ENCODE results near the gene LSMEM2.

LSMEM2 gene

GRCh38 chr3:50321336-50322114, 42.6 kb downstream of the LSMEM2 start:
- Histone ChIP-seq H3K27ac (peak overlapping the region; percentile 69 to 91), H3K4me3 (peak overlapping the region; percentile 85)
- peak; percentile 93 for DNase-seq (ENCODE audit: low spot score)
- TF ChIP-seq, protein P1, sequence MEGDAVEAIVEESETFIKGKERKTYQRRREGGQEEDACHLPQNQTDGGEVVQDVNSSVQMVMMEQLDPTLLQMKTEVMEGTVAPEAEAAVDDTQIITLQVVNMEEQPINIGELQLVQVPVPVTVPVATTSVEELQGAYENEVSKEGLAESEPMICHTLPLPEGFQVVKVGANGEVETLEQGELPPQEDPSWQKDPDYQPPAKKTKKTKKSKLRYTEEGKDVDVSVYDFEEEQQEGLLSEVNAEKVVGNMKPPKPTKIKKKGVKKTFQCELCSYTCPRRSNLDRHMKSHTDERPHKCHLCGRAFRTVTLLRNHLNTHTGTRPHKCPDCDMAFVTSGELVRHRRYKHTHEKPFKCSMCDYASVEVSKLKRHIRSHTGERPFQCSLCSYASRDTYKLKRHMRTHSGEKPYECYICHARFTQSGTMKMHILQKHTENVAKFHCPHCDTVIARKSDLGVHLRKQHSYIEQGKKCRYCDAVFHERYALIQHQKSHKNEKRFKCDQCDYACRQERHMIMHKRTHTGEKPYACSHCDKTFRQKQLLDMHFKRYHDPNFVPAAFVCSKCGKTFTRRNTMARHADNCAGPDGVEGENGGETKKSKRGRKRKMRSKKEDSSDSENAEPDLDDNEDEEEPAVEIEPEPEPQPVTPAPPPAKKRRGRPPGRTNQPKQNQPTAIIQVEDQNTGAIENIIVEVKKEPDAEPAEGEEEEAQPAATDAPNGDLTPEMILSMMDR (IDR thresholded peaks at IDR 0.05), result no peak

- DNase-seq (ENCODE audit: low spot score), result no peak
- H3K27ac ChIP-seq, result peak overlapping the region; percentile 52 to 91
- TF ChIP-seq, protein P1 (IDR thresholded peaks at IDR 0.05), result no peak
- peak overlapping the region; percentile 85 for H3K4me3 ChIP-seq
These were observed 43.2 kb downstream of the LSMEM2 start for GRCh38 chr3:50322115-50322385.

- no peak for DNase-seq (ENCODE audit: low spot score)
- TF ChIP-seq, protein P1 (IDR thresholded peaks at IDR 0.05), result no peak
- Histone ChIP-seq H3K27ac (peak within 1 kb of the TSS; percentile 69 to 91), H3K4me3 (peak within 1 kb of the TSS; percentile 85)
These were observed 43.7 kb downstream of the LSMEM2 start, which contains the start of gene HYAL2 for GRCh38 chr3:50322386-50323091. Gene HYAL2, minus strand, starts transcription at chr3:50322745. Its CDS starts 2,256 bp downstream, at chr3:50320489.

DNA sequence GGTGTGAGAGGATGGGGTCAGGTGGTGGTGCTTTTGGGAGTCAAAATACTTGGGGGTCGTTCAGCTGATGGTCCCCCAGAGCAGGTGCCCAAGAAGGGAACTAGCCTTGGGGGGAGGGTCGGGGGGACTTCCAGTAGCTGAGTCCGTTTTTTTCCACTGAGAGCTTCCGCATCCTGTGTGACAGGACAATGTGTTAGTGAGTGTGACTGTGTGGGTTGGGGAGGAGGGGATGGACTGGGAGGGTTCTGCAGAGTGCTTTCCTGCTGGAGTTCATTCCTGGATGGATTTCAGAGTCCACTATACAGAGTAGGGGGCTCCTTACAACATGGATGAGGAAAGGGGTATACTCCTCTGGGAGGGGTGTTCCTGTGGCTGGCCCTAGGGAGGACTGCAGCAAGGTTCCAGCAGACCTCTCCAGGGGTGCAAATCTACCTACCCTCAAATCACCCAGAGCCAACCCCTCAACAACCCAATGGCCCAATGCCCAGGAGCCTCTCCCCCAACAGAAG, 44.3 kb downstream of the LSMEM2 start:
- no peak for DNase-seq (ENCODE audit: low spot score)
- peak overlapping the region; percentile 52 to 91 for H3K27ac ChIP-seq
- TF ChIP-seq, protein P1 (IDR thresholded peaks at IDR 0.05), result no peak
- peak overlapping the region; percentile 85 for H3K4me3 ChIP-seq

- no peak overlapping the region for H3K4me3 ChIP-seq
- TF ChIP-seq, protein P1 (IDR thresholded peaks at IDR 0.05), result no peak
- no peak for DNase-seq (ENCODE audit: low spot score)
- peak overlapping the region; percentile 52 to 91 for H3K27ac ChIP-seq
These were observed 44.8 kb downstream of the LSMEM2 start for GRCh38 chr3:50323614-50324199.

DNA sequence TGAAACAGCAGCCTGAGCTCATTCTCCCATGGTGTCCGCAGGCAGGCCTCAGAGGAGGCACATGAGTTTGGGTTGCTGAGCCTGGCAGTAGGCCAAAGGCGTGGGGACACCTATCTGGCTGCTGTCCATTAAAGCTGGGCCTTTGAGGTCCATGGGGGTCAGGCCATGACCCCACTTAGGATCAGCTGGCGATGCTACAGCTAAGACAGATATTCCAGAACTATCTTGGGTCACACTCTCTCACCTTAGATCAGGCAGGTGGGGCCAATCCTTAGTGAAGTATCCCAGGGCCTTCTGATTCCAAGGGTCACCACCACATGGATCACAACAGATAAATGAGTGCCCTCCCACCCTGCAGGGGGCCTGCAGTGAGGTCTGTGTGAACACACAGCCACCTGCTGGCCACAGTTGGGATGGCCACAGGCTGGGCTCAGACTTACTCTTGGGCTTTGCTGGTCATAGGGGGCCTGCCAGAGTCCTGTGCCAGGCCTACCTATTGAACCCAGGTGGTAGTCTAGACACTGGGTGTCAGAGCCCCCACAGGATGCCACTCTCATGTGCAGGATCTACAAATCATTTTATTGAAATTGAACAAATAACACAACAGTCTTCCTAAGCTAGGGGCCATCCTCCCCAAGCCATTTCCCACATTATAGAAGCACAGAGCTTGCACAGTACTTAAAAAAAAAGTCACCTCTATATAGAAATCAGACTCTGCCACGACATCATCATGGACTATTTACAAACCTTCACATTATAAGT, 45.6 kb downstream of the LSMEM2 start:
- Histone ChIP-seq H3K4me3 (no peak overlapping the region), H3K27ac (peak overlapping the region in 1 of 2 donors; percentile 91)
- DNase-seq (ENCODE audit: low spot score), result no peak
- TF ChIP-seq, protein P1 (IDR thresholded peaks at IDR 0.05), result peak; percentile 68

Measured in coronary artery (tissue), 2 donors.